HL-60 (cell line): ENCODE measurements around the gene RAI1.
"Not testable (repeated sequence)": the region's sequence is repeated elsewhere in the genome, so short reads cannot be mapped to it uniquely, and the experiment has no call there.

Experiments
- DNase-seq, 2 experiments: peaks; one replicate each; pipeline ENCODE4 v3.0.0-alpha.2; 2010 to 2020; ENCODE audit warnings: low read depth in 1 of 2, low spot score in 1 of 2
- H3K27ac ChIP-seq: fragments of 250-450 bp; sonication (Bioruptor Pico); replicated peaks from 2 replicates; pipeline ENCODE4 v1.5.1; 2020; ENCODE audit warnings: mild to moderate bottlenecking, moderate library complexity
- H3K27me3 ChIP-seq: fragments of 250-450 bp; sonication (Bioruptor Pico); 2 replicates; pipeline ENCODE4 v1.5.1; 2021; ENCODE audit warnings: mild to moderate bottlenecking, moderate library complexity; ENCODE audit not compliant: insufficient read depth, poor library complexity, severe bottlenecking
- H3K4me3 ChIP-seq: replicated peaks from 2 replicates; pipeline ENCODE4 v1.5.1; 2011; ENCODE audit warnings: mild to moderate bottlenecking, control low read depth, low read length; ENCODE audit not compliant: insufficient read depth
- GABPA ChIP-seq: IDR thresholded peaks from 2 replicates; pipeline ENCODE4 v1.6.1; 2012; ENCODE audit warnings: low read depth
- POLR2AphosphoS5 ChIP-seq: IDR thresholded peaks from 2 replicates; pipeline ENCODE4 v1.6.1; 2012; ENCODE audit warnings: low read depth
- REST ChIP-seq: IDR thresholded peaks from 2 replicates; pipeline ENCODE4 v1.6.1; 2012; ENCODE audit warnings: low read depth; ENCODE audit not compliant: insufficient replicate concordance
- SPI1 ChIP-seq: IDR thresholded peaks from 2 replicates; pipeline ENCODE4 v1.6.1; 2012; ENCODE audit warnings: low read depth, mild to moderate bottlenecking, borderline replicate concordance
- long read RNA-seq: library from polyadenylated mRNA; unstranded; transcript quantifications from one replicate; pipeline ENCODE4 v2.0.0, GENCODE V29; 2020
- TF ChIP-seq, protein P1 (sequence below): IDR thresholded peaks from one replicate; pipeline ENCODE4 v1.5.1; 2011; ENCODE audit warnings: low read length, control low read depth, inconsistent platforms; ENCODE audit not compliant: insufficient read depth

The RAI1 gene, protein sequence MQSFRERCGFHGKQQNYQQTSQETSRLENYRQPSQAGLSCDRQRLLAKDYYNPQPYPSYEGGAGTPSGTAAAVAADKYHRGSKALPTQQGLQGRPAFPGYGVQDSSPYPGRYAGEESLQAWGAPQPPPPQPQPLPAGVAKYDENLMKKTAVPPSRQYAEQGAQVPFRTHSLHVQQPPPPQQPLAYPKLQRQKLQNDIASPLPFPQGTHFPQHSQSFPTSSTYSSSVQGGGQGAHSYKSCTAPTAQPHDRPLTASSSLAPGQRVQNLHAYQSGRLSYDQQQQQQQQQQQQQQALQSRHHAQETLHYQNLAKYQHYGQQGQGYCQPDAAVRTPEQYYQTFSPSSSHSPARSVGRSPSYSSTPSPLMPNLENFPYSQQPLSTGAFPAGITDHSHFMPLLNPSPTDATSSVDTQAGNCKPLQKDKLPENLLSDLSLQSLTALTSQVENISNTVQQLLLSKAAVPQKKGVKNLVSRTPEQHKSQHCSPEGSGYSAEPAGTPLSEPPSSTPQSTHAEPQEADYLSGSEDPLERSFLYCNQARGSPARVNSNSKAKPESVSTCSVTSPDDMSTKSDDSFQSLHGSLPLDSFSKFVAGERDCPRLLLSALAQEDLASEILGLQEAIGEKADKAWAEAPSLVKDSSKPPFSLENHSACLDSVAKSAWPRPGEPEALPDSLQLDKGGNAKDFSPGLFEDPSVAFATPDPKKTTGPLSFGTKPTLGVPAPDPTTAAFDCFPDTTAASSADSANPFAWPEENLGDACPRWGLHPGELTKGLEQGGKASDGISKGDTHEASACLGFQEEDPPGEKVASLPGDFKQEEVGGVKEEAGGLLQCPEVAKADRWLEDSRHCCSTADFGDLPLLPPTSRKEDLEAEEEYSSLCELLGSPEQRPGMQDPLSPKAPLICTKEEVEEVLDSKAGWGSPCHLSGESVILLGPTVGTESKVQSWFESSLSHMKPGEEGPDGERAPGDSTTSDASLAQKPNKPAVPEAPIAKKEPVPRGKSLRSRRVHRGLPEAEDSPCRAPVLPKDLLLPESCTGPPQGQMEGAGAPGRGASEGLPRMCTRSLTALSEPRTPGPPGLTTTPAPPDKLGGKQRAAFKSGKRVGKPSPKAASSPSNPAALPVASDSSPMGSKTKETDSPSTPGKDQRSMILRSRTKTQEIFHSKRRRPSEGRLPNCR (N-terminal part only)
- long read RNA-seq, partial matches to known transcripts: 6 of 7 reads
- long read RNA-seq, other reads (novel, unspliced or antisense): 1 of 7 reads

DNA sequence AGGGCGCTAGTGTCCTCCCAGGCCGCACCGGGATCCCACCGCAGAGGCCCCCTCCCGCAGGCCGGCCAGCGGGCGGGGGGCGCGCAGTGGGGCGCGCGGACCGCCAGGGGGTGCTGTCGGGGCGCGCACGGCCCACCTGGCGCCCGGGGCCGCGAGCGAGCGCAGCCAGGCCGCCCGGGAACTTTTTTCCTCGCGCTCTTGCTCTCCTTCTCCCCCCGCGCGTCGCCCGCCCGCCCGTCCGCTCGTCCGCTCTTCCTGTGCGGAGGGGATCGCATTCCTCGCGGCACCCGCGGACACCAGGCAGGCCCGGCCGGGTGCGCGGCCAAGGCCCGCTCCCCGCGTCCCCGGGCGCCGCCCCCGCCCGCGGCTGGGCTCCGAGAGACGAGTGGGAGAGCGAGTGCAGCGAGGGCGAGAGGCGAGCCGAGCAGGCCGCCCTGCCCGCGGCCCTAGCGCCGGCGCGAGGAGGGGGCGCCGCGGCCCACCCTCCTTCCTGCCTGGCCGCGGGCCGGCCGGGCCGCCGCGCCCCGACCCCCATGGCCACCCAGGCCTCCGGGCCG lies at the start of gene RAI1:
Gene RAI1 (plus strand): TSS at position 272 of the 557 bp plus-strand sequence. CDS start 111,491 bp downstream, outside the sequence.
- H3K27me3 ChIP-seq: no peaks in the 10 kb centered on the region
- peak within 1 kb of the TSS; percentile 81 for H3K27ac ChIP-seq
- peak in 1 of 2 experiments; percentile 49 for DNase-seq
- TF ChIP-seq POLR2AphosphoS5: no peak
- TF ChIP-seq GABPA: peak; percentile 55; the same call in 1 of the 2 replicates
- H3K4me3 ChIP-seq: peak within 1 kb of the TSS; percentile 63

GRCh38 chr17:17632690-17633089 lies 48.6 kb upstream of the RAI1 start:
- DNase-seq: not testable (repeated sequence)

DNA sequence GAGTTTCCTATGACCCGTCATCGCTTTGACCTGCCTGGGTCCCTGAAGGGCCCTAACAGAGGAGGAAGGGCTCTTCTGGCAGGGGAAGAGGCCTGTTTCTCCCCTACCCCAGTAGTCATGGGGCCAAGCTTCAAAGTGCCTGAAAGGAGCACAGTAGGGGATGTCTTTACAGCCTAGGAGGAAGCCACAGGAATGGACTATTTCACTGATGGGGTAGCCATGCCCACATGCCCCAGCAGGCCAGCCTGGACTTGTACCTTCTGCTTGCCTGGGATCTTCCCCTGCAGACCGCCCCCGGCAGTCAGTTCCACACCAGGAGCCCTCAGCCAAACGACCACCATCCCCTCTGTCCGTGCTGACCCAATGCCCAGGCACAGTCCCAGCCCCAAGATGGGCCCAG lies 47.9 kb upstream of the RAI1 start:
- H3K27ac ChIP-seq: no peak overlapping the region
- TF ChIP-seq SPI1: no peak
- no peak for TF ChIP-seq GABPA
- no peak for TF ChIP-seq POLR2AphosphoS5
- TF ChIP-seq REST: no peak
- TF ChIP-seq, protein P1, sequence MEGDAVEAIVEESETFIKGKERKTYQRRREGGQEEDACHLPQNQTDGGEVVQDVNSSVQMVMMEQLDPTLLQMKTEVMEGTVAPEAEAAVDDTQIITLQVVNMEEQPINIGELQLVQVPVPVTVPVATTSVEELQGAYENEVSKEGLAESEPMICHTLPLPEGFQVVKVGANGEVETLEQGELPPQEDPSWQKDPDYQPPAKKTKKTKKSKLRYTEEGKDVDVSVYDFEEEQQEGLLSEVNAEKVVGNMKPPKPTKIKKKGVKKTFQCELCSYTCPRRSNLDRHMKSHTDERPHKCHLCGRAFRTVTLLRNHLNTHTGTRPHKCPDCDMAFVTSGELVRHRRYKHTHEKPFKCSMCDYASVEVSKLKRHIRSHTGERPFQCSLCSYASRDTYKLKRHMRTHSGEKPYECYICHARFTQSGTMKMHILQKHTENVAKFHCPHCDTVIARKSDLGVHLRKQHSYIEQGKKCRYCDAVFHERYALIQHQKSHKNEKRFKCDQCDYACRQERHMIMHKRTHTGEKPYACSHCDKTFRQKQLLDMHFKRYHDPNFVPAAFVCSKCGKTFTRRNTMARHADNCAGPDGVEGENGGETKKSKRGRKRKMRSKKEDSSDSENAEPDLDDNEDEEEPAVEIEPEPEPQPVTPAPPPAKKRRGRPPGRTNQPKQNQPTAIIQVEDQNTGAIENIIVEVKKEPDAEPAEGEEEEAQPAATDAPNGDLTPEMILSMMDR: no peak
- no peaks in the 10 kb centered on the region for H3K27me3 ChIP-seq
- no peak for DNase-seq
- no peak overlapping the region for H3K4me3 ChIP-seq

More at GRCh38 chr17:17632690-17633089, 48.6 kb upstream of the RAI1 start:
- H3K4me3 ChIP-seq, H3K27ac ChIP-seq, H3K27me3 ChIP-seq: not testable (repeated sequence)

DNA sequence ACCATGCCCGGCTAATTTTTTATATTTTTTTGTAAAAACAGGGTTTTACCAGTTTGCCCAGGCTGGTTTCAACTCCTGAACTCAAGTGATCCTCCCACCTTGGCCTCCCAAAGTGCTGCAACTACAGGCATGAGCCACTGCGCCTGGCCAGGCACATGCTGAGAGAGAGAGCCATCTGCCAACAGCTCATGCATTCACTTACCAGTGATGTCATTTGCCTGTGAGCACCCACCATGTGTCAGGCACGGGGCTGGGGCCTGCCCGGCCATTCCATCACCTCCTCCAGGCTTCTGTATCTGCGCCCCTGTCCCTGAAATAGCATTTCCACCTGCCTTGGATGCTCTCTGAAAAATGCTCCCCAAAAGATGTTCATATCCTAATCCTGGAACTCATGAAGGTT lies 46.1 kb upstream of the RAI1 start:
- Histone ChIP-seq H3K27ac (no peak overlapping the region), H3K27me3 (no peaks in the 10 kb centered on the region), H3K4me3 (no peak overlapping the region)
- no peak for DNase-seq
- TF ChIP-seq SPI1: no peak
- TF ChIP-seq POLR2AphosphoS5: no peak
- TF ChIP-seq, protein P1: no peak
- no peak for TF ChIP-seq REST
- TF ChIP-seq GABPA: no peak

- H3K27ac ChIP-seq: peak overlapping the region; percentile 43
- H3K27me3 ChIP-seq, H3K4me3 ChIP-seq: not testable (repeated sequence)
- peak; percentile 21 to 37 for DNase-seq
These were observed 45.6 kb upstream of the RAI1 start for GRCh38 chr17:17635537-17636271.
